ENCODE measurements around the gene SSX2IP. TPM values are rescaled to one million over a fixed set of nuclear protein-coding genes. Genes with fewer than 3 reads are reported as not detected.

SSX2IP gene
- total and polyA plus RNA-seq, 4 donors, result 2.7 to 11.9 (median 8.5) TPM

GRCh38 chr1:84611091-84611490 is 79.2 kb downstream of the SSX2IP start:
- ATAC-seq (ENCODE audit: low FRiP score) (no peak), DNase-seq (no peak)
- WGBS, 2 donors, result 0 to 63% methylated on average over 1 of the region's 1 CpG
- intact Hi-C loops (cut with DNase I), result loop anchor here in 1 of 2 donors (5.0 kb wide), 1 partner anchor 469 kb away; the partner anchor contains the start of gene PRKACB
- Histone ChIP-seq H3K4me1 (ENCODE audit: control insufficient read depth in 1 of 2, insufficient read depth in 2 of 2, low read length in 2 of 2) (no peaks in the 10 kb centered on the region), H3K27me3 (ENCODE audit: control insufficient read depth in 1 of 2, insufficient read depth in 2 of 2, low read length in 1 of 2) (no peaks in the 10 kb centered on the region), H3K27ac (ENCODE audit: low read depth in 1 of 2, low read length in 2 of 2) (no peak overlapping the region), H3K36me3 (ENCODE audit: control insufficient read depth in 1 of 2, insufficient read depth in 2 of 2, low read length in 1 of 2) (no peaks in the 10 kb centered on the region), H3K9me3 (ENCODE audit: control insufficient read depth, low read length) (peaks cover 2% of the 10 kb centered on the region), H3K4me3 (ENCODE audit: low read length in 2 of 2) (no peak overlapping the region)

DNA sequence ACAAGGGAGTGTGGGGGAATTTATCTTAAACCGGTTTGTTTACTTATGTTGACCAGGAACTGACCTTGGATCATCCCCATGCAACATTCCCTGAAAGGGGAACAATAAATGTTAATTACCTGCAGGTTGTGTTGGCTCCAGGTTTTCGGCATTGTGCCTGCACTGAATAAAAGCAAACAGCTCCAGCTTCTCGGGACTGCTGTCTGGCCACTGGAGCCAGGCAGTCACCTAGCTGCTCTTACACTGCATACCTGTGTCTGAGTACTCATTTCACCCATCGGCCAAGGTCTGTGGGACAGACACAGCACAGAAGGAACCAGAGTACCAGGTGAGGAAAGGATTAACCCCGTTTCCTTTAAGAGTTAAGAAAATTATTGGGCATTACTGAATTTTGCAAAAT is 83.3 kb downstream of the SSX2IP start:
- WGBS, 2 donors, result 86 to 94% methylated on average over 5 of the region's 5 CpGs
- H3K27ac ChIP-seq (ENCODE audit: low read depth in 1 of 2, low read length in 2 of 2), result no peak overlapping the region
- intact Hi-C loops (cut with DNase I), result loop anchor here in 1 of 2 donors (10.0 kb wide), 1 partner anchor 132 kb away; the partner anchor contains the start of gene RPF1
- ATAC-seq (ENCODE audit: low FRiP score) (no peak), DNase-seq (no peak)
- H3K27me3 ChIP-seq (ENCODE audit: control insufficient read depth in 1 of 2, insufficient read depth in 2 of 2, low read length in 1 of 2), result no peaks in the 10 kb centered on the region
- H3K4me3 ChIP-seq (ENCODE audit: low read length in 2 of 2), result no peak overlapping the region
- H3K4me1 ChIP-seq (ENCODE audit: control insufficient read depth in 1 of 2, insufficient read depth in 2 of 2, low read length in 2 of 2), result no peaks in the 10 kb centered on the region
- H3K36me3 ChIP-seq (ENCODE audit: control insufficient read depth in 1 of 2, insufficient read depth in 2 of 2, low read length in 1 of 2), result no peaks in the 10 kb centered on the region
- H3K9me3 ChIP-seq (ENCODE audit: control insufficient read depth, low read length), result no peaks in the 10 kb centered on the region

DNA sequence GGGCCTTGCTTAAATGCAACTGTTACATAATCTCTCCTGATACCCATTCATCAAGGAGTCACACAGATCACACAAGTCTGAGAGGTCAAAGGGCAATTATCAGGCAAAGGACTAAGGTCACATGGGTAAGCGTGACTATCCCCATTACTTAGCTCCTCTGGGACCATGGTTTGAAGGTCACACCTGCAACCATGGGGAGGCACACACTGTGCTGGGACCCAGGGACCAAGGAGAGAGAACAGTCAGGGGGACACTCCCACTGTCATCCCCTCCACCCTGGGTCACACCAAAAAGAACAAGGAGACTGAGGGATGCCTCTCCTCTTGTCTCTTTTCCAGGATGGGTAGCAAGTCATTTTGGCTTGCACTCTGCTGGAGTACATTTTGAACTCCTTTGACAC is 85.1 kb downstream of the SSX2IP start:
- no peaks in the 10 kb centered on the region for H3K36me3 ChIP-seq (ENCODE audit: control insufficient read depth in 1 of 2, insufficient read depth in 2 of 2, low read length in 1 of 2)
- ATAC-seq (ENCODE audit: low FRiP score) (no peak), DNase-seq (no peak)
- H3K27ac ChIP-seq (ENCODE audit: low read depth in 1 of 2, low read length in 2 of 2), result peak overlapping the region in 1 of 2 donors; percentile 22
- no peaks in the 10 kb centered on the region for H3K4me1 ChIP-seq (ENCODE audit: control insufficient read depth in 1 of 2, insufficient read depth in 2 of 2, low read length in 2 of 2)
- 95 to 97% methylated on average over 1 of the region's 1 CpG for WGBS, 2 donors
- H3K27me3 ChIP-seq (ENCODE audit: control insufficient read depth in 1 of 2, insufficient read depth in 2 of 2, low read length in 1 of 2), result no peaks in the 10 kb centered on the region
- H3K4me3 ChIP-seq (ENCODE audit: low read length in 2 of 2), result no peak overlapping the region
- H3K9me3 ChIP-seq (ENCODE audit: control insufficient read depth, low read length), result no peaks in the 10 kb centered on the region
- intact Hi-C loops (cut with DNase I), result loop anchor here (2.0 to 10.0 kb wide), 2 partner anchors 130 to 162 kb away; partner anchors contain the start of gene RPF1 (in 1 of the 2)

DNA sequence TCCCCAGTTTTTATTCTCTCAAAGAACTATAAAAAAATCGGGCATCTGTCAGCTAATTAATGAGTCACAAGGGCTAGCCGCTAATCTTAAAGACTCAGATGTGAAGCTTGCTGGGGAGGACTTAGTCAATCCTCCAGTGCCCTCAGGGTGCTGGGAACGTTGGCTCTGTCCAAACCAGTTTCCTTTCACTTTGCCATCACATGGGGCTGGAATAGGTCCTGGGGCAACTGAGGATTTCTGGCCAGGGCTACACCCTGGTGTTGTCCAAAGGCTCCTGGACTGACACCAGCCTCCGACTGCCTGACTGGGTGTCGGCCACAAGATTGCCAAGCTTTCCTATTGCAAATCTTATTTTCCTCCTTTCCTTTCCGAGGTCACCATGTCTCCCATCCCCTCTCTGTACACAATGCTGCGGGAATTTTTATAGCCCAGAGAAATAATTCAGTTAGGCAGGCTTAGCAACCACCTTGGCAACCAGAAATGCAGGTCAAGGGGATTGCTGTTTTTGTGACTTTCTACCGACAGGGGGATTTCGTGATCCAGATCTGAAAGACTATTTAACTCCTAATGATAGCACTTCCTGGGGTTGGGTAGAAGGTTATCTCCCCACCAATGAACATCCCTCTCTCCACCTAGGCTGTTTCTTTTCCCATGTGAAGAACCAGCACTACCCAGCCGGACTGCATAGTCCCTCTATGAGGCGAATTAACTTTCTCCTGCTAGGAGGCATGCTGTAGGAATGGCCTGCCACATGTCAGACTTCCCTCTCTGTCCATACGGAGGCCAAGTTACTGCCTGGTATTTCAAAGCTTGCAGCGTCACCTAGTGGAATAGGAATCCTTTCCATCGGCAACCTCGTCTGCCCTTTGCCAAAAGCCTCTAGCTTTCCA is 86.1 kb downstream of the SSX2IP start:
- ATAC-seq (ENCODE audit: low FRiP score), result peak; percentile 88
- H3K36me3 ChIP-seq (ENCODE audit: control insufficient read depth in 1 of 2, insufficient read depth in 2 of 2, low read length in 1 of 2), result no peaks in the 10 kb centered on the region
- peak overlapping the region; percentile 63 to 92 for H3K27ac ChIP-seq (ENCODE audit: low read depth in 1 of 2, low read length in 2 of 2)
- no peaks in the 10 kb centered on the region for H3K9me3 ChIP-seq (ENCODE audit: control insufficient read depth, low read length)
- WGBS, 2 donors, result 4 to 6% methylated on average over 15 of the region's 15 CpGs
- no peaks in the 10 kb centered on the region for H3K27me3 ChIP-seq (ENCODE audit: control insufficient read depth in 1 of 2, insufficient read depth in 2 of 2, low read length in 1 of 2)
- peaks cover 3 to 5% of the 10 kb centered on the region in 2 donors for H3K4me1 ChIP-seq (ENCODE audit: control insufficient read depth in 1 of 2, insufficient read depth in 2 of 2, low read length in 2 of 2)
- peak in 1 of 2 donors; percentile 70 for DNase-seq
- intact Hi-C loops (cut with DNase I), result loop anchor here (1.0 to 10.0 kb wide), 4 partner anchors 97 to 162 kb away; partner anchors contain the start of genes GNG5 (in 2 of the 2), SPATA1 (in 2 of the 2) and RPF1 (in 1 of the 2)
- peak overlapping the region; percentile 6 to 60 for H3K4me3 ChIP-seq (ENCODE audit: low read length in 2 of 2)

- Histone ChIP-seq H3K9me3 (ENCODE audit: control insufficient read depth, low read length) (no peaks in the 10 kb centered on the region), H3K27ac (ENCODE audit: low read depth in 1 of 2, low read length in 2 of 2) (peak overlapping the region; percentile 63 to 92), H3K4me3 (ENCODE audit: low read length in 2 of 2) (no peak overlapping the region), H3K27me3 (ENCODE audit: control insufficient read depth in 1 of 2, insufficient read depth in 2 of 2, low read length in 1 of 2) (no peaks in the 10 kb centered on the region), H3K36me3 (ENCODE audit: control insufficient read depth in 1 of 2, insufficient read depth in 2 of 2, low read length in 1 of 2) (no peaks in the 10 kb centered on the region), H3K4me1 (ENCODE audit: control insufficient read depth in 1 of 2, insufficient read depth in 2 of 2, low read length in 2 of 2) (peaks cover 3 to 7% of the 10 kb centered on the region in 2 donors)
- DNase-seq (no peak), ATAC-seq (ENCODE audit: low FRiP score) (no peak)
- intact Hi-C loops (cut with DNase I), result loop anchor here (5.0 to 10.0 kb wide), 2 partner anchors 96 to 128 kb away; partner anchors contain the start of genes GNG5 (in 2 of the 2), SPATA1 (in 2 of the 2) and RPF1 (in 1 of the 2)
- 4 to 6% methylated on average over 2 of the region's 2 CpGs for WGBS, 2 donors
Observed at GRCh38 chr1:84603223-84603622, 87.0 kb downstream of the SSX2IP start.

DNA sequence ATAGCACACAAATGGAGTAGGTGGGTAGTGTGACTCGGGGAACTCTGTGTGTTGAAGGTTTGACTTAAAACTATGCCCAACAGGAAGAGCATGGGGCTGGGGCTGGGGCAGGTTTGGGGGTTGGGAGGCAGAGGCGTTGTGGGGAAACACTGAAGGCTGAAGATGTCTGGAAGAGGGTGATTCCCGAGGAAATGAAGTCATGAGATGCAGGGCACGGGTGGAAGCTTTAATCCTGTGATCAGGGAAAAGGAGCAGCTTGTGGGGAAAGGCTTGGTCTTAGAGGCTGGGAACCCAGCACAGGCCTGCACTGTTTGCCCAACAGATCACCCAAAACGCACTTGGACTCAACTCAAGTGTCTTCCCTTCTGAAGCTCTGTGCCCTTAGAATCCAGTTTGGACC is 89.5 kb downstream of the SSX2IP start:
- Histone ChIP-seq H3K4me3 (ENCODE audit: low read length in 2 of 2) (no peak overlapping the region), H3K27me3 (ENCODE audit: control insufficient read depth in 1 of 2, insufficient read depth in 2 of 2, low read length in 1 of 2) (no peaks in the 10 kb centered on the region), H3K9me3 (ENCODE audit: control insufficient read depth, low read length) (no peaks in the 10 kb centered on the region), H3K4me1 (ENCODE audit: control insufficient read depth in 1 of 2, insufficient read depth in 2 of 2, low read length in 2 of 2) (peaks cover 3 to 7% of the 10 kb centered on the region in 2 donors), H3K36me3 (ENCODE audit: control insufficient read depth in 1 of 2, insufficient read depth in 2 of 2, low read length in 1 of 2) (no peaks in the 10 kb centered on the region), H3K27ac (ENCODE audit: low read depth in 1 of 2, low read length in 2 of 2) (peak overlapping the region in 1 of 2 donors; percentile 23)
- 74 to 80% methylated on average over 5 of the region's 5 CpGs for WGBS, 2 donors
- ATAC-seq (ENCODE audit: low FRiP score) (no peak), DNase-seq (no peak)
- intact Hi-C loops (cut with DNase I), result loop anchor here (5.0 to 10.0 kb wide), 2 partner anchors 93 to 126 kb away; partner anchors contain the start of genes GNG5 (in 2 of the 2), SPATA1 (in 2 of the 2) and RPF1 (in 1 of the 2)

DNA sequence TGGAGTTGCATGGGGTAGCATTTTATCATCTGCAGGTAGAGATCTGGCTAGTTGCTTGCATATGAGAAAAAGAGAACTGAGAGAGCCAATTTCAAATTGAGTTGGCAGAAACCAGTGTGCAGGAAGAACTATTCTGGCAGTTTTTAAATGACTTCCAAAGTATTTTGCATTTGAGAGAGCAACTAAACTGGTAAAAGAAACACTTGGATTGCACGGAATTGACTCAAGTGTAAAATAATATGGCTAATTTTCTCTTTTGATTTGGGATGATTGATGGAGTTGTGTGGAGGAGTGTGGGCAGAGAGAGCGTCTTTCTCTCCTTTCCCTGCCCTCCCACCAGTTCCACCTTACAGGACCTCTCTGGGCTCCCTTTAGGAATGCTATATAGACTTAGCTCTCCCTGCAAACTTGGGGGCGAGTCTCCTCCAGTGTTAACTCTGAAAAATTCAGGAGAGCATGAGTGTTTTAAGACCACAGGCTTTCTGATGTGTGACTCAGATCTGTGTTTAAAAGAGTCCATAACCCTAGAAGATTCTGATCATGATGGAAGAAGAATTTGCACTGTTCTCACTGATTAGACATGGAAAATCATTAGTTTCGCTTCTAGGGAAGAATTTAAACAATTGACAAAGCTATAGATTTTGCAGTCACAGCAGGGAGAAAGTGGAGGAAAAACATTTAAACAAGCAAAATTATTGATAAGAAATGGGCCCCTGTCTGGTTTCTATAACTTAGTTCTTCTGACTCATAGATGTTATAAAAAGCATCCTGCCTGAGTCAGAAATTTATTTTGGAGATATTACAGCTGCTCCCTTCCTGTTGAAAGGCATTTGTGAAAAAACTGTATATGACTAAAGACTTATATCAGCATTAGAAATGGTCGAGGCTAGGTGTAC is 91.2 kb downstream of the SSX2IP start:
- H3K4me3 ChIP-seq (ENCODE audit: low read length in 2 of 2), result peak overlapping the region in 1 of 2 donors; percentile 26
- ATAC-seq (ENCODE audit: low FRiP score) (peak; percentile 21), DNase-seq (no peak)
- H3K9me3 ChIP-seq (ENCODE audit: control insufficient read depth, low read length), result no peaks in the 10 kb centered on the region
- peaks cover 3 to 7% of the 10 kb centered on the region in 2 donors for H3K4me1 ChIP-seq (ENCODE audit: control insufficient read depth in 1 of 2, insufficient read depth in 2 of 2, low read length in 2 of 2)
- WGBS, 2 donors, result 2 to 4% methylated on average over 5 of the region's 5 CpGs
- intact Hi-C loops (cut with DNase I), result loop anchor here in 1 of 2 donors (2.0 kb wide), 1 partner anchor 26 kb away; no protein-coding TSS in a partner anchor
- no peaks in the 10 kb centered on the region for H3K36me3 ChIP-seq (ENCODE audit: control insufficient read depth in 1 of 2, insufficient read depth in 2 of 2, low read length in 1 of 2)
- no peaks in the 10 kb centered on the region for H3K27me3 ChIP-seq (ENCODE audit: control insufficient read depth in 1 of 2, insufficient read depth in 2 of 2, low read length in 1 of 2)
- H3K27ac ChIP-seq (ENCODE audit: low read depth in 1 of 2, low read length in 2 of 2), result peak overlapping the region; percentile 95 to 99

DNA sequence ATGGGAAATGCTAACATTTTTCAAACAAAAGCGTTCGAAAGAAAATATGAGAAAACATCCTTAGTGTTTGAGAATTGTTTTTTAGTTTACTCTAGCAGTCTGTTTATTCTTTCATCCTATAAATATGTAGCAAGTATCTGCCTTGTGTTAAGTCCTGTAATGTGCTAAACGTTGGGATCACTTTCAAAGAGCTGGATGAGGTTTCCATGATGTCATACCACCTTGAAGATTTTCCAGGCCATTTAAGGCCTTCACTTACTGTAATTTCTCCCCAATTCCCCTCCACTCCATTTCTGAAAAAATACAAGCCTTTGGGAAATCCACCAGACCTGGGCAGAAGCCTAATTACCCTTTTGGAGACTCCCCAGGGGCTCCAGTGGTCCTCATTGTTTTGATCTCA is 91.8 kb downstream of the SSX2IP start:
- ATAC-seq (ENCODE audit: low FRiP score), result no peak
- Histone ChIP-seq H3K27me3 (ENCODE audit: control insufficient read depth in 1 of 2, insufficient read depth in 2 of 2, low read length in 1 of 2) (no peaks in the 10 kb centered on the region), H3K9me3 (ENCODE audit: control insufficient read depth, low read length) (no peaks in the 10 kb centered on the region), H3K4me3 (ENCODE audit: low read length in 2 of 2) (no peak overlapping the region), H3K27ac (ENCODE audit: low read depth in 1 of 2, low read length in 2 of 2) (peak overlapping the region; percentile 95), H3K4me1 (ENCODE audit: control insufficient read depth in 1 of 2, insufficient read depth in 2 of 2, low read length in 2 of 2) (peaks cover 3 to 7% of the 10 kb centered on the region in 2 donors), H3K36me3 (ENCODE audit: control insufficient read depth in 1 of 2, insufficient read depth in 2 of 2, low read length in 1 of 2) (no peaks in the 10 kb centered on the region)
- intact Hi-C loops (cut with DNase I), result loop anchor here in 1 of 2 donors (2.0 kb wide), 1 partner anchor 26 kb away; no protein-coding TSS in a partner anchor
- WGBS, 2 donors, result 40 to 46% methylated on average over 3 of the region's 3 CpGs
- DNase-seq, result no peak

All from aorta (tissue), 5 donors.